DMS114 treated with DMSO at 0.1 percent for 48 hours (cell line): ENCODE measurements around the gene OR10K2.
"Not testable (repeated sequence)": the region's sequence is repeated elsewhere in the genome, so short reads cannot be mapped to it uniquely, and the experiment has no call there.

Experiments used
- DNase-seq: peaks from one replicate; lab custom pipeline; 2025; ENCODE audit not compliant: unreplicated experiment; lab: John Stamatoyannopoulos, UW

The OR10K2 gene

GRCh38 chr1:158426137-158426536 is at the start of gene OR10K2:
TSS of gene OR10K2 (minus strand) at chr1:158426237. CDS start at chr1:158420866, 5,371 bp downstream.
- no peak for DNase-seq

DNA sequence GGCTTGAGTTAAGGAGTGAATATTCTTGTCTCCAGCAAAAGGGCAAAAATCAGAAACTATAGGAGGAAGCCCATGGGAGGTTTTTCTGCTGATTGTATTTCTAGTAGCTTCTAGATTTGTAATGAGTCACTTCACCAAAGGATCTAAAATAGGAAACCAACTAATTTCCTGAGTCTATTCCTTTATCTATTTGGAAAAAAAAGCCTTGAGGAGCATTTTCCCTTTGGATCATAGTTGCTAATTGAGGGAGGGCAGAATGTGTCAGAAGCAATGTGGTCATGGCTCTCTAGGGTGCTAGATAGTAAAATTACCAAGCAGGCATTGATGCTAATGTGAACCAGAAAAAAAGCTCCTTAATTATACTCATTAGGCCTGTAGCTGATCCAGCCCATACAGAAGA is 45.9 kb upstream of the OR10K2 start, which contains the start of gene OR10R2:
OR10R2 (plus strand) TSS at position 301 of the 400 bp plus-strand sequence. CDS start 106 bp downstream, outside the sequence.
- DNase-seq: no peak

DNA sequence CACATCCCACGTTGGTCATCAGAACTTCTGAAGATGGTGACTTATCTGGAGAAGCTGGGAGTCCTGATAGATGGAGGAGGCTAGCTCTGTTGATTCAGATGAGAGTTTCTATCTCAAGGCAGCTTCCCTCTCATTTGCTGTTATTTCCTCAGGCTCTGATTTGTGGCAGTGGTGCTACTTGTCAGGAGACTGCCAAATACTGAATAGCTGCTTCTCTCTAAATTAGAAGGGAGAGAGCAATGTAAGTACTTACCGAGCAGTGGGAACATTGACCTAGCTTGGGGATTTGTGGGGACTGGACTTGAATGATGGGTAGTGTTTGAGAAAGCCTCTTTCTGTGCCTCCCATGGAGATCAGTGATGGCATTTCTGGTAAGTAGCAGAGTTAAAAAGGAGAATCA is 35.5 kb upstream of the OR10K2 start, which contains the start of gene OR10K1:
OR10K1 (plus strand) TSS at position 301 of the 400 bp plus-strand sequence. CDS start 3,728 bp downstream, outside the sequence.
- no peak for DNase-seq

DNA sequence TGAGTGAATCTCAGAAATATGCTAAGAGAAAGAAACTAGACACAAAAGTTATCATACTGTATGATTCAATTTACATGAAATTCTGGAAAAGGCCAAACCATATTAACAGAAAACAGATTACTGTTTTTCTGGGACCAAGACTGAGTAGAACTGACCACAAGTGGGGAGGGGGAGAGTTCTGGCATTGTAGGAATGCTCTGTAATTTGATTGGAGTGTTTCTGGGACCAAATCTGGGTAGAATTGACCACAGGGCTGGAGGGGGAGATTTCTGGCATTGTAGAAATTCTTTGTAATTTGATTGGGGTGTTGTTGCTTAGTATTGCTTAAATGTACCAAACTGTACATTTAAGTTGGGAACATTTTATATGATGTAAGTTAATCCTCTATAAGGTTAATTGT is 32.2 kb upstream of the OR10K2 start:
- no peak for DNase-seq

DNA sequence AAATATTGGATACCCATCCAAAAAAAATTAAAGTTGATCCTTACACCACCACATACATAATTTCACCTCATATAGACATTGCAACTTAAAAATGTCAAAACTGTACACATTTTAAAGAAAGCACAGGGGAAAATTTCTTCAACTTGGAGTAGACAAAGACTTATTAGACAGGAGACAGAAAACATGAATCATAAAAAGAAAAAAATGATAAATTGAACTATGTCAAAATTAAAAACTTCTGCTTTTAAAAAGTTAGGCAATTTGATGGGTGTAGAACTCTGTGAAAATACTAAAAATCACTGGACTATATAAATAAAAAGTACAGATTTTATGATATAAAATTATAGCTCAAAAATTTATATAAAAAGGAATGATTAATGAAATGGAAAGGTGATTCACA is 31.2 kb upstream of the OR10K2 start:
- DNase-seq: no peak

DNA sequence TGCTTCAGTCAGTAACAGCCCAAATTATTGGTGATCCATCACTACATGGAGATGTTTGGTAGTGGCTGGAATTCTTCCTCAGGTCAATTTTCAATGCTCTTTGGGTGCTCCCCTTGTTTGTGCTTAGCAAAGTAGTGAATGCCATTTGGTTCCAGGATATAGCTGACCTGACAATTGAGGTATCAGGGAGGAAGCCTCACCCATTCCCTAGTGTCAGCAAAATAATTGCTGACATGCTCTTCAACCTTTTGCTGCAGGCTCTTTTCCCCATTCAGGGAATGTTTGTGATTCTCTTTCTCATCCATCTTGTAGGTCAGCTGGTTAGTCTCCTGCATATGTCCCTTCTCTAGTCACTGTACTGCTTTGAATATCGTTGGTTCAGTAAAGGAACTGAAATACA is 28.5 kb upstream of the OR10K2 start:
- no peak for DNase-seq

GRCh38 chr1:158445376-158445775 is 19.3 kb upstream of the OR10K2 start:
- no peak for DNase-seq

GRCh38 chr1:158434741-158435140 is 8.7 kb upstream of the OR10K2 start:
- DNase-seq: no peak

DNA sequence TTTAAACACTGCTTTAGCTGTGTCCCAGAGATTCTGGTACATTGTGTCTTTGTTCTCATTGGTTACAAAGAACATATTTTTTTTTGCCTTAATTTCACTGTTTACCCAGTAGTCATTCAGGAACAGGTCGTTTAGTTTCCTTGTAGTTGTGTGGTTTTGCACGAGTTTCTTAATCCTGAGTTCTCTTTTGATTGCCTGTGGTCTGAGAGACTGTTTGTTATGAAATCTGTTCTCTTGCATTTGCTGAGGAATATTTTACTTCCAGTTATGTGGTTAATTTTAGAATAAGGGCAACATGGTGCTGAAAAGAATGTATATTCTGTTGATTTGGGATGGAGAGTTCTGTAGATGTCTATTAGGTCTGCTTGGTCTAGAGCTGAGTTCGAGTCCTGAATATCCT is 4.1 kb upstream of the OR10K2 start:
- DNase-seq: not testable (repeated sequence)

- DNase-seq: no peak
Measured at GRCh38 chr1:158425027-158425426, 1.0 kb downstream of the OR10K2 start.

- no peak for DNase-seq
Measured at GRCh38 chr1:158422212-158422611, 3.8 kb downstream of the OR10K2 start.

DNA sequence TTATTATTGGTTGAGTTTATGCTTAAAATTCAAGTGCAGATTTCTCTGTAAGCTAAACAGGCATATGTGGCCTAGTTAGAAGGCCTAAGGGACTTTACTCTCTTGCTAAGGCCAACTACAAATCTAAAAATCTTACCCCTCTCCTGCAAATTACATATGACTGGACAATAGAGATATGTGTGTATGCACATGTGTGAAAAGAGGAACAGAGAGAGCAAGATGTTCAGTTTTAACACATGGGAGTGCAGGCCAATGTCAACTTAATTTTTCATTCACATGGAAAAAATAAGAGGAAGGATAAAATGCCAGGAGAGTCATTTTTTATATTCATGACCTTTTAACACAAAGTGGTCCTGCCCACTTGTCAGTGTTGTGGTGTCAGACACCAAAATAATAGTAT is 8.5 kb downstream of the OR10K2 start:
- no peak for DNase-seq

- no peak for DNase-seq
Measured at GRCh38 chr1:158414651-158415345, 11.2 kb downstream of the OR10K2 start.

GRCh38 chr1:158407092-158407491 is 18.9 kb downstream of the OR10K2 start:
- DNase-seq: no peak

- no peak for DNase-seq
Measured at GRCh38 chr1:158400871-158401270, 25.2 kb downstream of the OR10K2 start.

DNA sequence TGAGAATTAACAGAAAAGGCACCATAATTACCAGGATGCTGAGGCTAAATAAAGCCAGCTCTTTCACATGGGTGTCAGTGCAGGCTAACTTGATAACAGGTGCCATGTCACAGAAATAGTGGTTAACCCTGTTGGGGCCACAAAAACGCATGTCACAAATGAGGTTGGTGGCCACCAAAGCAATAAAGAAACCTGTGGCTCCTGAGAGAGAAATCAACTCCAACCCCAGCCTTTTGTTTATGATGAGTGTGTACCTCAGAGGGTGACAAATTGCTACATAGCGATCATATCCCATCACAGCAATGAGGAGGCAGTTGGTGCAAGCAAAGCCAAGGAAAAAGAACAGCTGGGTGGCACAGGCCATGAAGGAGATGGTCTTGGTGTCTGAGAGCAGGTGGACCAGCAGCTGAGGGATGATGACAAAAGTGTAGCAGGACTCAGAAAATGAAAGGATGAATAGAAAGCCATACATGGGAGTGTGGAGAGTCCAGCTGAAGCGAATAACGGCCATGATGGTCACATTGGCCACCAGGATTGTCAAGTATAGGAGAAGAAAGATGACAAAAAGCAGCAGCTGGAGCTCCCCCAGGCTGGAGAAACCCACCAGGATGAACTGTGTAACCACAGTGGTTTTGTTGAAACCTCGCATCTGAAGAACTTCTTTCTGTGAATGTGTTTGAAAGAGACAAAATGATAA is 27.1 kb downstream of the OR10K2 start, which contains the start of gene OR10T2:
OR10T2 (minus strand) TSS at position 649 of the 697 bp plus-strand sequence; CDS start at position 649, 0 bp downstream.
- DNase-seq: no peak

GRCh38 chr1:158396646-158397045 is 29.4 kb downstream of the OR10K2 start:
- no peak for DNase-seq

GRCh38 chr1:158393476-158393875 is 32.6 kb downstream of the OR10K2 start:
- DNase-seq: no peak

DNA sequence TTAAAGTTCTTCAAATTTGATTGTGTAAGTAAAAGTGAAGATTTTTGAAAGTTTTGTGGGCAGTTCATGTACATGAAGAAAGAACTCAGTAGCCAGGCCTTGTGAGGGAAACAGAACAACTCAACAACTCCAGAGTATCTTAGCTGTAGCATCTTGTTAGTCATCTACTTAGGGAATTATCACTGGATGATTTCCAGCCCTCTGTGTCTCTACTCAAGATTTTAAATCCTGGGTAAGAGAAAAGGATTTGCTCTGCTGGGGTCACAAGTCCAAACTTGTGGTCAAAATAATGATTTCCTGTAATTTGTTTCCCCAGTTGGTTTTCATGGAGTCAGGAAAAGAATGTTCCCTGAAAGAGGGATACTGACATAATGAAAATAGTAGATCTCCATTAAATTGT is 34.9 kb downstream of the OR10K2 start:
- no peak for DNase-seq

DNA sequence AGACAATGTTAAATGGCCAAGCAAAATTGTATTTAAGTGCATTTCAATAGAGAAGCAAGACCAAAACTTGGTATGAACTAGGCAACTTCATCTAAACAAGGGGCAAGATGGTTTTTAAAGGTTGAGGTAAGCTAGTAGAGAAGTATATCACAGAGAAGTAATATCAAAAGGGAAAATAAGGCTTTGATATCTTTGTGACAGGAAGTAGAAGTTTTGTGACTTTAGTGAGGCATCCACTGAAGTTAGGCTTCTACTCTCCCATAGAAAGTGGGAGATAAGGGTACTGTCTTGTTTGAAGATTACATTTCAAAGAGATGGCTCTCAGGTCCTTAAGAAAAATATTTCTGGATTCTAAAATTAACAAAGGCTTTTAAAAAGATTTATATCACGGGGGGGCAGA is 35.7 kb downstream of the OR10K2 start:
- no peak for DNase-seq

- no peak for DNase-seq
Measured at GRCh38 chr1:158374860-158375259, 51.2 kb downstream of the OR10K2 start.

- DNase-seq: not testable (repeated sequence)
Measured at GRCh38 chr1:158374101-158374500, 51.9 kb downstream of the OR10K2 start.
